GM21447 (cell line): ENCODE results near the gene SAFB.

ENCODE experiments used
- ATAC-seq: cut with Tn5 transposase; IDR thresholded peaks from one replicate; pipeline ENCODE4 v1.9.1; 2021; ENCODE audit not compliant: unreplicated experiment

The SAFB gene

GRCh38 chr19:5622465-5623396 is at the start of gene SAFB, which contains the start of gene SAFB2:
Gene SAFB, plus strand, starts transcription at chr19:5623083. Its CDS starts 123 bp downstream, at chr19:5623206.
Gene SAFB2, minus strand, starts transcription at chr19:5622776. Its CDS starts 61 bp downstream, at chr19:5622715.
- ATAC-seq, result peak; percentile 64

- ATAC-seq, result no peak
Observed at GRCh38 chr19:5575590-5575989, 47.3 kb upstream of the SAFB start.

DNA sequence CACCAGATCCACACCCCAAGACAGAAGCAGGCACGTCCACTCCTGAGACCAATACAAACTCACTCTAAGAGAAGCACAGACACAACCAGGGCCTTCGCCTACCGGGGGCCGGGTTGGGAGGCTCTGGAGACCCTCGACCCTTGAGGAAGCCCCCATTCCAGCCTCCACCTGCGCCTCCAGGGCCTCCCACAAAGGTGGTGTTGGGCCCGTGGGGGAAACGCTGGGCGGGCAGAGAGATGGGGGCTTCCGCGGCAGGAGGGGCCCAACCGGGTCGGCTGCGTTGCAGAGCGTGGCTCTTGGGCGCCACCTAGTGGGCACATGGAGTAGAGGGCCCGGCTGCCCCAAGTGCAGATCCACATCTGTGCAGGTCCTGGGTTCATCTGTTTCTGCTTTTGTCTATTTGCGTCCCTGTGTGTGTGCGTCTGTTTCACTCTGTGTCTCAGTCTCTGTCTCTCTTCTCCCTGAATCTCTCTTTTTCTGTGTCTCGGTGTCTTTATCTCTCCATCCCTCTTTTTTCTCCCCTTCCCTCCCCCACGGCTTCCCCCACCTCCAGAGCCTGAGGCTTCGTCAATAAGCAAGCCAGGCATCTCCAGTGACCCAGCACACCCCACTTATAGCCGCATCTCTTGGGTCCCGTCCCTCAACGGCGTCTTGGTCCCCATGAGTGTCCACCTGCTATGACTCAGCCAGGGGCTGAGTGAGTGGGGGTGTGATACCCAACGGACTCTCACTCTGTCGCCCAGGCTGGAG is 44.6 kb upstream of the SAFB start:
- no peak for ATAC-seq

GRCh38 chr19:5579286-5579685 is 43.6 kb upstream of the SAFB start:
- ATAC-seq, result no peak

DNA sequence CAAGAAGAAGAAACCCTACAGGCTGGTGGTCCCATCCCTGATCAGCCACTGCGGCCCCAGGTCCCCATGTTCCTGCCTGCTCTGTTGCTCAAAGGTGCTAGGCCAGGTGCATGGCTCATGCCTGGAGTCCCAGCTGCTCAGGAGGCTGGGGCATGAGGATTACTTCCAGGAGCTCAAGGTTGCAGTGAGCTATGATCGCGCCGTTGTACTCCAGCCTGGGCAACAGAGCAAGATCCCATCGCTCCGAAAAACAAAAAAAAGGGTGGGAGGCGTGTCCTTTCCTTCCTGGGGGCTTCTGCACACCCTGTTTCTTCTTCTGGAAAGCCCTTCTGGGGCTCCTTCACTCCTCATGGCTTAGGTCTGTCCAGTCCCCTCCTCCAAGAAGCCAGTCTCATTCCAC is 43.2 kb upstream of the SAFB start:
- no peak for ATAC-seq

GRCh38 chr19:5580161-5580571 is 42.7 kb upstream of the SAFB start:
- ATAC-seq, result no peak

- no peak for ATAC-seq
Observed at GRCh38 chr19:5585461-5586299, 37.2 kb upstream of the SAFB start.

DNA sequence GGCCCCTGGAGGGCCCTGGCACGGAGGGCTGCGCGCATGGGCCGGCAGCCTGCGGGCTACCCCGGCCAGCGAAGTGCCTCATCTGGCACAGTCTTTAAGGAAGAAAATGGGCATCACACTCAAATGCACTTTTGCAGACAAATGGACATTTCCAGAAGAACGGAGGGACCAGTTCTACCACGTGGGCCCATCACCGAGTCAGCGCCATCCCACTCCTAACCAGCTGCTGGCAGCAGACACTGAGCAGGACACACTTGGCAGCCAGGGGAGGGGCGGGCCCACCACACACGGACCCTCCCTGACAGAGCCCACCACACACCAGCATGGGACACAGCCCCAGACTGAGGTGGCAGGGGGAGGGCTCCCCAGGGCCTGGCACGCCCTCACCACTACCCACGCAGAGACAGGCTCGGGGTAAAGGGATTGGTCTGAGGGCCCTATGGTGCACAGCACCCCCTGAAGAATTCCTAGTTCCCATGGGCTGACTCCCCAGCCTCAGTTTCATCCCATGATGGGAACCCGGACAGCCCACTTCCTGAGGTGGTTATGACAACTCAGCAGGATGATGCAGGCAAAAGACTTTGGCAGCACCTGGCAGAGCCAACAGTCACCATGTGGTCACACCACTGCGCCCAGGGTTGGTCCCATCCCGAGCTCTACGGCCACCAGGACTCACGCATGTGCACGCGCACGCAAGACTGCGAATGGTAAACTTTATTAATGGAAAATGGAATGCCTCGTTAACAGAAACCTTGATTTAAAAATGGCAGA is 36.4 kb upstream of the SAFB start:
- ATAC-seq, result no peak

GRCh38 chr19:5587071-5587455 is 35.8 kb upstream of the SAFB start:
- no peak for ATAC-seq

- ATAC-seq, result no peak
Observed at GRCh38 chr19:5587661-5588060, 35.2 kb upstream of the SAFB start.

GRCh38 chr19:5588441-5588840 is 34.4 kb upstream of the SAFB start:
- no peak for ATAC-seq

- ATAC-seq, result no peak
Observed at GRCh38 chr19:5588906-5589676, 33.8 kb upstream of the SAFB start.

DNA sequence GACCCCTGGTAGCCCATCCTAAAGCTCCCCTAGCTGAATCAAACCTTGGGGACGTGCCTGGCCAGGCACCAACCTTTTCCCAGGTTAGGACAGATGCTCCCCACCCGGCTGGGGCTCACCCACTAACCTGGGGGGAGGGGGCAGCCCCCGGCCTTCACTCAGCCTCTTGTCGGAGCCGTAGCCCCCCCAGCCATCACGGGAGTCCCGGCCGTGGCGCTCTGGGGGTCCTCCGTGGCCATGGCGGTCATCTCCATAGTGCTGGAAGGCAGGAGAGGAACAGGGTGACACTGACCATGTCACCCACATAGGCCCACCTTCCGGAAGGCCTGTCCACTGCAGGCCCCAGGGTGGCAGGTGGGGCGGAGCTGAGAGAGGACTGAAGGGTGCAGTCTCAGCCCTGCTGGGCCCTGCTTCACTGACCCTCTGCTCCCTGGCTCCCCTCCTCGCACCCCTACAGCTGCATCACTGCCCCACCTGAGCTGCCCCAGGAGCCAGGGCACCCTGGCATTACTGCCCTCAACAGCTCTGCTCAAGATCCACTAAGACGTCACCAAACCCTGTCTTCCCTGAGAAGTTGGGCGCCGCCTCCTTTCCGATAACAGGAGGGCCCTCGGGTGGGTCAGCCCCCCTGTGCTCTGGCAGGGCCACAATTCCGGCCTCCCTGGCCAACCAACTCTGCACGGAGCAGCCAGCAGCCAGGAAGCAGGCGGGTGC is 32.6 kb upstream of the SAFB start:
- no peak for ATAC-seq

- no peak for ATAC-seq
Observed at GRCh38 chr19:5590865-5591154, 32.1 kb upstream of the SAFB start.

- no peak for ATAC-seq
Observed at GRCh38 chr19:5591476-5591875, 31.4 kb upstream of the SAFB start.

DNA sequence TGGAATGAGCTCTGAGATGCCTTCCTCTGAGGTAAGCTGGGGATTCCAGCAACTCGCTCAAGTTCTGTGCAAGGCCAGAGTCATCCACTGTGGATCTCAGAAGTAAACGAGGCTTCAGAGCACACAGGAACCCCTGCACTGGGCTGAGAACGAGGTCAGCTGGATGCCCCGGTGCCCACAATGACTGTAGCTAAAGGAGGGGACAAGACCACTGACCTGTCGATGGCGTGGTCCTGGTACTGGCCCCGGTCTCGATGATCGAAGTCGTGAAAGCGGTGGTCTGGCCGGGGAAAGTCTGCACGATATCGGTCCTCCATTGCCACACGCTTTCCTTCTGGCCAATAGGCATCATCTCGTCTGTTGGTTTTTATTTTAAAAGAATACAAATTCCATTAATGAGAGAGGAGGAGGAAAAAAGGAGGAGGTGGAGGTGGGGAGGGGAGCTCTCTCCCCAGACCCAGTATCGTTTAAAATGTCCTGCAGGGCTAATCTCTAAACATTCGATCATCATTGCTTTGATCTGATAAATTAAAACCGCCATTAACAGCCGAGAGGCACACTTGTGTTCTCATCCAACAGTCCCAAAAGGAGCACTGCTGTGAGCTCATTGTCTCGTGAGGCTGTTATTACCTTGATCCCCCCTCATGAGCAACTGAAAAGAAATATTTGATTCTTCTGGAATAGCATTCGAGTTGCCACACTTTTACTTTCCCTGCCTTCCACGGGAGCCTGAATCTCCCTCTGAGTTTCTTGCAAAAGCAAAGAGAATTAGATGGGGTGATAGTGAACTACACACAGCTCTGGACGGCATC is 30.1 kb upstream of the SAFB start:
- no peak for ATAC-seq

DNA sequence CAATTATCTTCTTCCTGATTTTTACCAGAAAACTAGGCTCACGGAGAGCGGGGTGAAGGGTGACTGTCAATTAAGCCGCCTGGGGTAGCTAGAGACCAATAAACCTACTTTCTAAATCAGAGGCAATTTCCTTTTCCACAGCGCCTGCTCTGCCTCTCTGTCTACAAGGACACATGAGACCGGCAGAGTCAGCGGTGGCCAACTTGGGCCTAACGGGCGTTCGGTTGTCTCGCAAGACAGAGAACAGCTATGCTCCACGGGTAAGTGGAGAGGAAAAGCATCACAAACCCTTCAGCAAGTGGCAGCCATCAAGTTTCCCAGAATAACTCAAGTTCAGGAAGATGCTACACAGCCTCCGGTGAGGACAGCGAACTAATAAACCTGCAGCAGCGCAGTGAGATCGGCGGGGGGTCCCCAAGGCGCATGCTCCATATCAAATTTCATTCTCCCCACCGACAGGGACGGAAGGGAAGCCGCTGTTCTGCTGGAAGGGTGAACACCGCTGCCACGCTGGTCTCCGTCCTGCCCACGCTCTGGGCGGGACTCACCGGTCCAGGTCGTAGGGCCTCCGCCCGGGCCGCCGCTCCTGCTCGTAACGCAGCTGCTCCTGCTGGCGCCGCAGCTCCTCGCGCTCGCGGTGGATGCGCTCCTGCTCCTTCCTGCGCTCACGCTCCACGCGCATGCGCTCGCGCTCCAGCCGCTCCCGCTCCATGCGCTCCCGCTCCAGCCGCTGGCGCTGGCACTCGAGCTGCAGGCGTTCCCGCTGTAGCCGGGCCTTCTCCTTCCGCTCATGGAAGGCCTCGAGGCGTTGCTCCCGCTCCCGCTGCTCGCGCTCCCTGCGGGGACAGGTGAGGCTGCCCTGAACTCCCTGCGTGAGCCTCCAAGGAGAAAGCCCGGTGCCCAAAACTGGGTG is 29.3 kb upstream of the SAFB start:
- no peak for ATAC-seq
